BLaER1 (cell line): ENCODE results near the gene ANKRD10.

Source experiments
- H3K27ac ChIP-seq: shearing (Covaris generic); formaldehyde crosslinking; 2 replicates; pipeline ENCODE4 v1.8.1; 2022
- H3K27me3 ChIP-seq: shearing (Covaris generic); formaldehyde crosslinking; 2 replicates; pipeline ENCODE4 v1.8.1; 2022
- H3K36me3 ChIP-seq: shearing (Covaris generic); formaldehyde crosslinking; 2 replicates; pipeline ENCODE4 v1.8.1; 2022
- H3K4me1 ChIP-seq: shearing (Covaris generic); formaldehyde crosslinking; 2 replicates; pipeline ENCODE4 v1.8.1; 2022
- H3K4me2 ChIP-seq: shearing (Covaris generic); formaldehyde crosslinking; 2 replicates; pipeline ENCODE4 v1.8.1; 2022
- H3K4me3 ChIP-seq: shearing (Covaris generic); formaldehyde crosslinking; 2 replicates; pipeline ENCODE4 v1.8.1; 2022
- H3K9ac ChIP-seq: shearing (Covaris generic); formaldehyde crosslinking; 2 replicates; pipeline ENCODE4 v1.8.1; 2022
- H3K9me3 ChIP-seq: shearing (Covaris generic); formaldehyde crosslinking; 2 replicates; pipeline ENCODE4 v1.8.1; 2022
- H4K20me1 ChIP-seq: shearing (Covaris generic); formaldehyde crosslinking; 2 replicates; pipeline ENCODE4 v1.8.1; 2022
- Cebpa-rat ChIP-seq: shearing (Covaris generic); IDR thresholded peaks from 2 replicates; pipeline ENCODE4 v1.8.1; 2022

Gene ANKRD10

DNA sequence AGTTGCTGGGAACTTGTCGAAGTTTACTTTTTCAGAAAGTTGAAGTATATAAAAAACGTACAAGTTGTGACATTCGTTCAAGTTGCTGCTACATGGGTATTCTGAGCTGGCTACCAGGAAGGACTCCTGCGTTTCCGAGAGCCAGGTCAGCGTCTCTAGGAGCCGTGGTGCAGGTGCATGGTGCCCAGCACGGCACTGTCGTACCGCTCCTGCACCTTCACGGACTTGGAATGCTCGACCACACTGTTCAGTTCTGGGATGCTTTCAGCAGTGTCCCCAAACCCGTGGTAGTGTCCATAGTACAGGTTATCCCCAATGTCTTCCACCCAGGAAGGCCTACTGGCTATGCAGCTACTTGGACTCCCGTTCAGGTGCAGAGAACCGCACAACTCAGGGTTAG is 35.4 kb downstream of the ANKRD10 start:
- Histone ChIP-seq H3K4me2 (no peak overlapping the region), H3K4me3 (no peak overlapping the region), H3K4me1 (peaks cover 11% of the 10 kb centered on the region), H3K27me3 (peaks cover 12% of the 10 kb centered on the region), H4K20me1 (peaks cover 8% of the 10 kb centered on the region; the same call in 1 of the 2 replicates), H3K9ac (no peak overlapping the region), H3K36me3 (peaks cover 25% of the 10 kb centered on the region), H3K9me3 (no peaks in the 10 kb centered on the region), H3K27ac (no peak overlapping the region)
- no peak for TF ChIP-seq Cebpa-rat

GRCh38 chr13:110877737-110878258 is 37.1 kb downstream of the ANKRD10 start:
- Histone ChIP-seq H3K4me2 (no peak overlapping the region), H3K27ac (no peak overlapping the region), H3K4me3 (no peak overlapping the region), H3K36me3 (peaks cover 20% of the 10 kb centered on the region), H3K9ac (no peak overlapping the region), H4K20me1 (peaks cover 8% of the 10 kb centered on the region; the same call in 1 of the 2 replicates), H3K9me3 (no peaks in the 10 kb centered on the region), H3K4me1 (peaks cover 11% of the 10 kb centered on the region), H3K27me3 (peaks cover 21% of the 10 kb centered on the region)
- TF ChIP-seq Cebpa-rat: no peak

GRCh38 chr13:110876609-110877008 is 38.3 kb downstream of the ANKRD10 start:
- no peak overlapping the region for H3K4me3 ChIP-seq
- peaks cover 11% of the 10 kb centered on the region for H3K4me1 ChIP-seq
- no peak overlapping the region for H3K4me2 ChIP-seq
- peaks cover 8% of the 10 kb centered on the region; the same call in 1 of the 2 replicates for H4K20me1 ChIP-seq
- TF ChIP-seq Cebpa-rat: no peak
- no peaks in the 10 kb centered on the region for H3K9me3 ChIP-seq
- H3K9ac ChIP-seq: no peak overlapping the region
- H3K36me3 ChIP-seq: peaks cover 12% of the 10 kb centered on the region; the same call in 1 of the 2 replicates
- no peak overlapping the region for H3K27ac ChIP-seq
- H3K27me3 ChIP-seq: peaks cover 21% of the 10 kb centered on the region

DNA sequence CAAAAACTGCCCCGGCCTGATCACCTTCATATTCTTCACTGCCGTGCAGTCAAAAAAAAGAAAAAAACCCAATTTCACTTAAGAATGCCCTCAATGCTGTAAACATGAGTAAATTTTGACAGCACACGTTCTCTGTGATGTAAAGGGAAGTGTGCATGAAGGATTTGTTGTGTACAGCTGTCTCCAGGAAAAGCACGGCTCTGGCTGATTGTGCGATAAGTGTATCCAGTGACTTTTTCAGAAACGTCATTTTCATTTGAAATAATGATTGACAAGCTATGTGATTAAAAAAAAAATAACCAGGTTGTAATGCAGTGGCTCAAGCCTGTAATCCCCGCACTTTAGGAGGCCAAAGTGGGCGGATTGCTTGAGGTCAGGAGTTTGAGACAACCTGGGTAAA is 39.6 kb downstream of the ANKRD10 start:
- H3K27ac ChIP-seq: no peak overlapping the region
- H3K4me1 ChIP-seq: peaks cover 11% of the 10 kb centered on the region
- no peaks in the 10 kb centered on the region for H3K9me3 ChIP-seq
- H3K9ac ChIP-seq: no peak overlapping the region
- H3K4me3 ChIP-seq: peak overlapping the region; percentile 50
- TF ChIP-seq Cebpa-rat: no peak
- H3K4me2 ChIP-seq: peak overlapping the region; percentile 69
- H3K36me3 ChIP-seq: peaks cover 9% of the 10 kb centered on the region; the same call in 1 of the 2 replicates
- H3K27me3 ChIP-seq: peaks cover 21% of the 10 kb centered on the region
- peaks cover 8% of the 10 kb centered on the region; the same call in 1 of the 2 replicates for H4K20me1 ChIP-seq

GRCh38 chr13:110874508-110874960 is 40.3 kb downstream of the ANKRD10 start:
- Histone ChIP-seq H3K9ac (no peak overlapping the region), H3K27ac (no peak overlapping the region), H3K4me3 (peak overlapping the region; percentile 50)

DNA sequence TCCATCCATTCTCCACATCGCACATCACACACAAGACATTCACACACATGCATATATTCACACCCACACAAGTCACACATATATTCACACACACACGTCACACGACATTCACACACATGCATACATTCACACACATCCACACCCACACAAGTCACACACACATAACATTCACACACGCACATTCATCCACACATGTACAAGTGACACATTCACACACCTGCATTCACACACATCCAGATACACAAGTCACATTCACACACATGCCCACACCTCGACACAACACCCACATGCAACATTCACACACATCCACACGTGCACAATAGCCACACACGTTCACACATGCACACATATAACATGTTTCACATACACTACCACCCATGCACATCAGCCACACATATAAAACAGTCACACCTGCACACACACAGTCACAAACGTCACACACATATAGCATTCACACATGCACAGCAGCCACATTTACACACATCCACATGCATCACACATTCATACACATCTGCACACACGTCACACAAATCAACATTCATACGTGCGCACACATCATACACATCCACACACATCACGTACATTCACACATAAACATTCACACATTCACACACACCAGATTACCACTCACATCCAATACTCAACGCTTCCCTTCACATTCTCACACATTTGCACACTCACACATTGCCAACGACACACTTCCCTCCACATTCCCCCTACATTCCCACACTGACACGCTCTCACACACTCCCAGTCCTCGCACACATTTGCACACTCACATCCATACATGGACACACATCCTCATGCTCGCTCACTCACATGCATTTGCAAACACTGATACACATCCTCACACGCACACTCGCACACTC is 41.0 kb downstream of the ANKRD10 start:
- peaks cover 21% of the 10 kb centered on the region for H3K27me3 ChIP-seq
- H3K36me3 ChIP-seq: no peaks in the 10 kb centered on the region
- H3K4me2 ChIP-seq: peak overlapping the region; percentile 69
- H4K20me1 ChIP-seq: peaks cover 1% of the 10 kb centered on the region; the same call in 1 of the 2 replicates
- H3K9ac ChIP-seq: no peak overlapping the region
- TF ChIP-seq Cebpa-rat: no peak
- no peaks in the 10 kb centered on the region for H3K9me3 ChIP-seq
- peak overlapping the region; percentile 50 for H3K4me3 ChIP-seq
- no peak overlapping the region for H3K27ac ChIP-seq
- peaks cover 11% of the 10 kb centered on the region for H3K4me1 ChIP-seq

More at GRCh38 chr13:110874508-110874960, 40.3 kb downstream of the ANKRD10 start:
- Histone ChIP-seq H3K4me2 (peak overlapping the region; percentile 69), H3K9me3 (no peaks in the 10 kb centered on the region), H3K36me3 (peaks cover 3% of the 10 kb centered on the region; the same call in 1 of the 2 replicates), H3K27me3 (peaks cover 21% of the 10 kb centered on the region), H3K4me1 (peaks cover 11% of the 10 kb centered on the region), H4K20me1 (peaks cover 8% of the 10 kb centered on the region; the same call in 1 of the 2 replicates)
- TF ChIP-seq Cebpa-rat: no peak

GRCh38 chr13:110872768-110873638 is 41.9 kb downstream of the ANKRD10 start:
- Histone ChIP-seq H3K27me3 (peaks cover 21% of the 10 kb centered on the region), H3K4me2 (no peak overlapping the region), H3K9me3 (no peaks in the 10 kb centered on the region), H3K4me1 (peaks cover 11% of the 10 kb centered on the region), H3K9ac (no peak overlapping the region), H3K27ac (no peak overlapping the region), H3K36me3 (no peaks in the 10 kb centered on the region), H3K4me3 (no peak overlapping the region), H4K20me1 (no peaks in the 10 kb centered on the region)
- TF ChIP-seq Cebpa-rat: no peak

- Histone ChIP-seq H3K36me3 (no peaks in the 10 kb centered on the region), H3K4me2 (no peak overlapping the region), H3K27me3 (peaks cover 21% of the 10 kb centered on the region), H3K9me3 (no peaks in the 10 kb centered on the region), H3K4me3 (no peak overlapping the region), H4K20me1 (no peaks in the 10 kb centered on the region), H3K4me1 (peaks cover 11% of the 10 kb centered on the region), H3K27ac (no peak overlapping the region), H3K9ac (no peak overlapping the region)
- TF ChIP-seq Cebpa-rat: no peak
These were observed 42.7 kb downstream of the ANKRD10 start for GRCh38 chr13:110872034-110872767.
